ENCODE results near the gene HEG1.

GRCh38 chr3:124985349-124985748 lies 70.4 kb downstream of the HEG1 start:
- TF ChIP-seq CTCF (IDR thresholded peaks at IDR 0.05) (no peak), POLR2A (IDR thresholded peaks at IDR 0.05) (no peak)

Measured in heart left ventricle (tissue), 13 donors.